NT2/D1 (cell line): ENCODE measurements around the gene AFF3.

Source experiments
- SUZ12 ChIP-seq: IDR thresholded peaks from 2 replicates; pipeline ENCODE4 v1.6.1; 2011; ENCODE audit not compliant: insufficient read length, insufficient read depth; ENCODE audit errors: extremely low read depth
- YY1 ChIP-seq: IDR thresholded peaks from 2 replicates; pipeline ENCODE4 v1.6.1; 2011; ENCODE audit not compliant: insufficient read length, insufficient read depth
- ZNF274 ChIP-seq: IDR thresholded peaks from 2 replicates; pipeline ENCODE4 v1.6.1; 2011; ENCODE audit warnings: mild to moderate bottlenecking, low read depth, low read length

DNA sequence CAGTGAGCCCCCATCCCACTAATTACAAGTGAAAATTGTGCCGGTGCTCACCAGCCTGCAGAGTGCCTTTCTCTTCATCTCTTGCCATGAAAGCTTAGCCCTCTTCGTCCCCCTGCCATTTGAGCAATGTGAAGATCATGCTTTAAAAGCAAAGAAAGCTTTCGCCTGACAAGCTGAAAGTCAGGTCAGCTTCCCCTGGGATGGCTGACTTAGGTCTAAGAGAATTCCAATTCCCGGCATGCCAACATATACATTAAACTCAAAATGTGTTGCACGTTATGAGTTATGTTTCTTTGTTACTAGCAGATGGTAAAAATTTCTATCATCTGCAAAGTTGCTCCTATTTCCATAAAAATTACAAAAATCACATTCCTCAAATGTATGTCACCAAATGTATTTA, 129.8 kb downstream of the AFF3 start:
- TF ChIP-seq ZNF274 (no peak), SUZ12 (no peak), YY1 (no peak)
